ENCODE measurements around the gene CHSY1.

The CHSY1 gene

GRCh38 chr15:101266787-101267186, 14.9 kb upstream of the CHSY1 start:
- TF ChIP-seq CTCF (conservative IDR thresholded peaks at IDR 0.05; ENCODE audit: low read depth, low read length), result no peak
- DNase-seq (ENCODE audit: low read depth), result no peak

GRCh38 chr15:101266034-101266433, 14.2 kb upstream of the CHSY1 start:
- no peak for TF ChIP-seq CTCF (conservative IDR thresholded peaks at IDR 0.05; ENCODE audit: low read depth, low read length)
- H3K4me3 ChIP-seq (ENCODE audit: low read depth, low read length), result no peak overlapping the region
- DNase-seq (ENCODE audit: low read depth), result peak; percentile 38

More at GRCh38 chr15:101266787-101267186, 14.9 kb upstream of the CHSY1 start:
- no peak overlapping the region for H3K4me3 ChIP-seq (ENCODE audit: low read depth, low read length)

- TF ChIP-seq CTCF (conservative IDR thresholded peaks at IDR 0.05; ENCODE audit: low read depth, low read length), result no peak
Observed at GRCh38 chr15:101264911-101265641, 13.2 kb upstream of the CHSY1 start.

GRCh38 chr15:101264011-101264410, 12.2 kb upstream of the CHSY1 start:
- no peak overlapping the region for H3K4me3 ChIP-seq (ENCODE audit: low read depth, low read length)
- DNase-seq (ENCODE audit: low read depth), result peak; percentile 66
- no peak for TF ChIP-seq CTCF (conservative IDR thresholded peaks at IDR 0.05; ENCODE audit: low read depth, low read length)

More at GRCh38 chr15:101264911-101265641, 13.2 kb upstream of the CHSY1 start:
- no peak overlapping the region for H3K4me3 ChIP-seq (ENCODE audit: low read depth, low read length)
- DNase-seq (ENCODE audit: low read depth), result peak; percentile 61

- H3K4me3 ChIP-seq (ENCODE audit: low read depth, low read length), result no peak overlapping the region
- no peak for DNase-seq (ENCODE audit: low read depth)
- no peak for TF ChIP-seq CTCF (conservative IDR thresholded peaks at IDR 0.05; ENCODE audit: low read depth, low read length)
Observed at GRCh38 chr15:101262551-101262950, 10.7 kb upstream of the CHSY1 start.

- TF ChIP-seq CTCF (conservative IDR thresholded peaks at IDR 0.05; ENCODE audit: low read depth, low read length), result peak; percentile 88
- DNase-seq (ENCODE audit: low read depth), result peak; percentile 90
- no peak overlapping the region for H3K4me3 ChIP-seq (ENCODE audit: low read depth, low read length)
Observed at GRCh38 chr15:101258238-101259144, 6.6 kb upstream of the CHSY1 start.
